GM18517 (cell line): ENCODE data around the gene MGAT3.

Source experiments
- ATAC-seq: cut with Tn5 transposase; IDR thresholded peaks from one replicate; pipeline ENCODE4 v1.9.1; 2021; ENCODE audit warnings: mild to moderate bottlenecking, moderate library complexity; ENCODE audit not compliant: unreplicated experiment

Gene MGAT3

GRCh38 chr22:39526736-39527171 is 69.9 kb downstream of the MGAT3 start:
- no peak for ATAC-seq

- ATAC-seq: no peak
Measured at GRCh38 chr22:39527481-39527961, 70.7 kb downstream of the MGAT3 start.

- no peak for ATAC-seq
Measured at GRCh38 chr22:39528080-39528661, 71.4 kb downstream of the MGAT3 start.

- ATAC-seq: no peak
Measured at GRCh38 chr22:39528681-39529486, 72.1 kb downstream of the MGAT3 start.

- no peak for ATAC-seq
Measured at GRCh38 chr22:39529487-39529851, 72.7 kb downstream of the MGAT3 start.

- ATAC-seq: no peak
Measured at GRCh38 chr22:39530116-39530515, 73.3 kb downstream of the MGAT3 start.

GRCh38 chr22:39530692-39531331 is 74.0 kb downstream of the MGAT3 start:
- ATAC-seq: no peak

GRCh38 chr22:39532215-39533073 is 75.6 kb downstream of the MGAT3 start, which contains the start of gene RPS19BP1:
TSS of gene RPS19BP1 (minus strand) at chr22:39532748. CDS start at chr22:39532738, 10 bp downstream.
- ATAC-seq: peak; percentile 83

- ATAC-seq: no peak
Measured at GRCh38 chr22:39534092-39534506, 77.3 kb downstream of the MGAT3 start.

GRCh38 chr22:39534591-39535356 is 78.0 kb downstream of the MGAT3 start:
- no peak for ATAC-seq

- no peak for ATAC-seq
Measured at GRCh38 chr22:39535357-39535725, 78.5 kb downstream of the MGAT3 start.

GRCh38 chr22:39535831-39536449 is 79.1 kb downstream of the MGAT3 start:
- ATAC-seq: no peak

- ATAC-seq: no peak
Measured at GRCh38 chr22:39536711-39537110, 79.9 kb downstream of the MGAT3 start.

GRCh38 chr22:39537975-39538374 is 81.2 kb downstream of the MGAT3 start:
- no peak for ATAC-seq
